Vagina (tissue), 2 donors: ENCODE data around the gene SLC2A6. TPM values are rescaled to one million over a fixed set of nuclear protein-coding genes. Genes with fewer than 3 reads are reported as not detected.

ENCODE experiments used
- DNase-seq, 2 donors: peaks; one replicate each; pipeline ENCODE4 v3.0.0-alpha.2; 2017; ENCODE audit errors: extremely low spot score in 2 of 2
- H3K27ac ChIP-seq: fragments of 200-600 bp; sonication (generic); one replicate; pipeline ENCODE4 v1.5.1; 2019
- H3K27me3 ChIP-seq: fragments of 200-600 bp; sonication (generic); one replicate; pipeline ENCODE4 v1.5.1; 2019
- H3K36me3 ChIP-seq, 2 donors: fragments of 200-600 bp; sonication (generic); one replicate each; pipeline ENCODE4 v1.5.1; 2017 to 2019
- H3K4me1 ChIP-seq: fragments of 200-600 bp; sonication (generic); one replicate; pipeline ENCODE4 v1.5.1; 2019
- H3K4me3 ChIP-seq, 2 donors: fragments of 200-600 bp; sonication (generic); 1 replicate in 1 of 2; 2 replicates in 1 of 2; pipeline ENCODE4 v1.5.1; 2016 to 2019
- H3K9me3 ChIP-seq: fragments of 200-600 bp; sonication (generic); one replicate; pipeline ENCODE4 v1.5.1; 2019
- POLR2A ChIP-seq, 2 donors: fragments of 450-650 bp; IDR thresholded peaks; one replicate each; pipeline ENCODE4 v1.6.1; 2017; ENCODE audit warnings: antibody characterized with exemption in 2 of 2, mild to moderate bottlenecking in 2 of 2, moderate library complexity in 2 of 2
- POLR2AphosphoS5 ChIP-seq, 2 donors: sonication (generic); formaldehyde crosslinking; IDR thresholded peaks; one replicate each; pipeline ENCODE4 v1.9.0; 2017; ENCODE audit warnings: antibody characterized with exemption in 2 of 2, mild to moderate bottlenecking in 2 of 2, low read depth in 1 of 2; ENCODE audit not compliant: insufficient read depth in 1 of 2
- intact Hi-C: fragments of 100-400 bp; cut with DNase I; formaldehyde crosslinking; loops from one replicate; pipeline ENCODE4 v1.15.1; 2023
- total RNA-seq: library from RNA; depleted of rRNA; stranded (reverse); fragments of >200 nt; gene quantifications from one replicate; pipeline ENCODE4 v1.2.3, GENCODE V29; 2016
- TF ChIP-seq, protein P1 (sequence below), 3 experiments: fragments of 450-650 bp in 2 of 3; fragments of 200-600 bp in 1 of 3; sonication (generic) in 1 of 3; IDR thresholded peaks; one replicate each; pipeline ENCODE4 v1.5.1; 2017 to 2019; ENCODE audit warnings: antibody characterized with exemption in 3 of 3, mild to moderate bottlenecking in 2 of 3, moderate library complexity in 2 of 3

SLC2A6 gene
- total RNA-seq, 1 donor from 2014 or later = 3.7 TPM

DNA sequence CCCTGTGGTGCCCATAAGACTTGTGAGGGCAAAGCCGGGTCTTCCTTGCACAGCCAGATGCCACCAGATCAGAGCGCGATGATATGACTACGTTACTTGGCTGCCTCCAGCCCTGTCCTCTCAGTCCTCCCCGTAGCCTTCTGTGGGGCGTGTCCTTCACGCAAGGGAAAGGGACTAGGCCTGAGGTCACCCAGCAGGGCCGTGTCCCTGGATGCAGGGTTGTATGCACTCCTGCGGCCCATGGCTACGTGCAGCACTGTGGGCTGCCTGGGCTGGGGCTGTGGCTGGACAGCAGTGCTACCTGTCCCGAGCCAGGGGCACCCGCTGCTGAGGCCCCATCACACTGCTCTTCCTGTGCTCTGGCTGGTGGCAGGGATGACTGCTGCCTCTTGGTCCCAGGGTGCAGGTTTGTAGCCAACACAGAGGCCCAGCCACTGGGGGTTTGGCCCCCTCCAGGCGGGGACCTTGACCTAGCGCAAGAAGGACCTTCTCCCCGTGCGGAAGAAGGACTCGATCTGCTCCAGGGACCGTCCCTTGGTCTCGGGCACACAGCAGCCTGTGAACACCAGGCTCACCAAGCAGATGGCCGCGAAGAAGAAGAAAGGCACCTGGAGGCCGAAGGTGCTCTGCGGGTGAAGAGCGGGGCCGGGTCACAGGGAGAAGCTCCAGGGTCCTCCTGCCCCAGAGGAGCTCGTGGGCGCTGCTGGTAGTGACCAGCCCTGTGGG, 7.2 kb downstream of the SLC2A6 start:
- peaks cover 0 to 8% of the 10 kb centered on the region in 2 donors for H3K36me3 ChIP-seq
- intact Hi-C loops = no loop called here
- H3K4me1 ChIP-seq = no peaks in the 10 kb centered on the region
- no peak overlapping the region for H3K4me3 ChIP-seq
- no peaks in the 10 kb centered on the region for H3K9me3 ChIP-seq
- H3K27me3 ChIP-seq = no peaks in the 10 kb centered on the region
- no peak for DNase-seq
- TF ChIP-seq, protein P1, sequence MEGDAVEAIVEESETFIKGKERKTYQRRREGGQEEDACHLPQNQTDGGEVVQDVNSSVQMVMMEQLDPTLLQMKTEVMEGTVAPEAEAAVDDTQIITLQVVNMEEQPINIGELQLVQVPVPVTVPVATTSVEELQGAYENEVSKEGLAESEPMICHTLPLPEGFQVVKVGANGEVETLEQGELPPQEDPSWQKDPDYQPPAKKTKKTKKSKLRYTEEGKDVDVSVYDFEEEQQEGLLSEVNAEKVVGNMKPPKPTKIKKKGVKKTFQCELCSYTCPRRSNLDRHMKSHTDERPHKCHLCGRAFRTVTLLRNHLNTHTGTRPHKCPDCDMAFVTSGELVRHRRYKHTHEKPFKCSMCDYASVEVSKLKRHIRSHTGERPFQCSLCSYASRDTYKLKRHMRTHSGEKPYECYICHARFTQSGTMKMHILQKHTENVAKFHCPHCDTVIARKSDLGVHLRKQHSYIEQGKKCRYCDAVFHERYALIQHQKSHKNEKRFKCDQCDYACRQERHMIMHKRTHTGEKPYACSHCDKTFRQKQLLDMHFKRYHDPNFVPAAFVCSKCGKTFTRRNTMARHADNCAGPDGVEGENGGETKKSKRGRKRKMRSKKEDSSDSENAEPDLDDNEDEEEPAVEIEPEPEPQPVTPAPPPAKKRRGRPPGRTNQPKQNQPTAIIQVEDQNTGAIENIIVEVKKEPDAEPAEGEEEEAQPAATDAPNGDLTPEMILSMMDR (IDR thresholded peaks at IDR 0.05) = no peak
- TF ChIP-seq POLR2A (IDR thresholded peaks at IDR 0.05) (no peak), POLR2AphosphoS5 (IDR thresholded peaks at IDR 0.05; ENCODE audit: insufficient read depth in 1 of 2, low read depth in 1 of 2) (no peak)
- H3K27ac ChIP-seq = no peak overlapping the region

DNA sequence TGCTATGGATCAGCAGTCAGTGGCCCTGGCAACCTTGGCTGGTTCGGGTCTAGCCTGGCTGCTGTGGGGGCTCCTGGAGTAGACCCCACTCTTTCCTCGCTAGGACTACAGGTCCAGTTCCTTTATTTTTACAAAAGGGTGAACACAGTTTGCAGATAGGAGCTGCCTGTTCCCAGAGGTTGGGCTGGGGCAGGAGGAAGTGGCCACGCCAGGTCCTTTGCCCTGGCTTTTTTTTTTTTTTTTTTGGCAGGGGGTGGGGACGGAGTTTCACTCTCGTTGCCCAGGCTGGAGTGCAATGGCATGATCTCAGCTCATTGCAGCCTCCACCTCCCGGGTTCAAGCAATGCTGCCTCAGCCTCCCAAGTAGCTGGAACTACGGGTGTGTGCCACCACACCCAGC, 7.9 kb downstream of the SLC2A6 start:
- Histone ChIP-seq H3K27ac (no peak overlapping the region), H3K9me3 (no peaks in the 10 kb centered on the region)
- intact Hi-C loops = no loop called here

DNA sequence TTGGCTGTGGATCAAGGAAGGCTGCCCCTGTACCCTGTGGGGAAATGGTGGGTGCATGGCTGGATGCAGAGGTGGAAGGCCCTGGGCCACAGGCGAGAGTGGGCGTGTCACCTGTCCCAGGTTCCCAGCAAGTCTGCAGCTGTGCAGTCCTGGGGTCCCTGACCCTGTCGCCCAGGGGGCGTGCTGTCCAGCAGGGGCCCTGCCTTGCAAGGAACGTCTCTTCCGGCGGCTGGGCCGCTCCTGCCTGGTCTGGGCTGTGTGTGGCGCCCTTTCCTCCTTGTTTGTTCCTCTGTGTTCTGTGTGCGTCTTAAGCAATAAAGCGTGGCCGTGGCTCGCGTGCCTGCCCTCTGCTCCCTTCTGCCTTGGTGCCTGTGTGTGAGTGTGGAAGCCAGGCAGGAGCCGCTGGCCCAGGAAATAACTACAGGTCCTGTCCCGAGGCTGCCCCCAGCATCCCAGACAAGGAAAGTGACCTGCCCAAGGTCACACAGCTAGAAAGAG, 8.4 kb downstream of the SLC2A6 start:
- no peak for TF ChIP-seq POLR2AphosphoS5 (IDR thresholded peaks at IDR 0.05; ENCODE audit: insufficient read depth in 1 of 2, low read depth in 1 of 2)
- TF ChIP-seq POLR2A (IDR thresholded peaks at IDR 0.05) = no peak
- DNase-seq = no peak
- Histone ChIP-seq H3K27ac (no peak overlapping the region), H3K9me3 (no peaks in the 10 kb centered on the region), H3K36me3 (peaks cover 0 to 8% of the 10 kb centered on the region in 2 donors), H3K4me1 (no peaks in the 10 kb centered on the region), H3K4me3 (no peak overlapping the region), H3K27me3 (no peaks in the 10 kb centered on the region)
- intact Hi-C loops = no loop called here

More for the DNA sequence above, 7.9 kb downstream of the SLC2A6 start:
- H3K36me3 ChIP-seq = peaks cover 0 to 8% of the 10 kb centered on the region in 2 donors
- no peaks in the 10 kb centered on the region for H3K4me1 ChIP-seq
- TF ChIP-seq POLR2AphosphoS5 (IDR thresholded peaks at IDR 0.05; ENCODE audit: insufficient read depth in 1 of 2, low read depth in 1 of 2) (no peak), POLR2A (IDR thresholded peaks at IDR 0.05) (no peak)
- TF ChIP-seq, protein P1 (IDR thresholded peaks at IDR 0.05) = no peak
- no peaks in the 10 kb centered on the region for H3K27me3 ChIP-seq
- DNase-seq = no peak
- H3K4me3 ChIP-seq = no peak overlapping the region

DNA sequence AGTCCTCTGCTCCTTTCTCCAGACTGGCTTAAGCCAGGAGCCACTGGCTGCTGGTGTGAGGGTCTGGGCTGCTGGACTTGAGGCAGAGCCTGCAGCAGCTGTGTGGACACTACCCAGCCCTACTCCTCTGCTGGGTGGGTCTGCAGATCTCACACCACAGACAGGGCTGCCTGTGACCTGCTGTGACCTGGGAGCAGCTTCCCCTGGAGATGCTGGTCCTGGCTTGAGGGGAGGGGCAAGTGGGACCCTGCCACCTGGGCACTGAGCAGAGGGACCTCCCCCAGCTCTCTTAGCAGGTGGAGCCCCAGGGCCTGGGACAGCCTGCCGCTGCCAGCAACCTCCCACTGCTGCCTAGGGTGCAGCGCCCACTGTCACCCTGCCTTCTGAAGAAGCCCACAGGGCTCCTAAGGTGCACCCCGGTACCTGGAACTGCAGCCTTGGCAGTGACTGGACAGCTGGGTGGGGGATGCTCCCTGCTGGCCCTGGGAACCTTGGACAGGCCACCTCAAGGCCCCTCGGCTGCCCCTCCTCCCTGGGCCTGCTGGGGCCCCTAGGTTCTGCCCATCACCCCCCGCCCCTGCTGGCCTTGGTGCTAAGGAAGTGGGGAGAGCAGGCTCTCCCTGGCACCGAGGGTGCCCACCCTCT, 10.0 kb downstream of the SLC2A6 start:
- intact Hi-C loops = no loop called here
- Histone ChIP-seq H3K9me3 (no peaks in the 10 kb centered on the region), H3K27me3 (no peaks in the 10 kb centered on the region), H3K36me3 (peaks cover 0 to 8% of the 10 kb centered on the region in 2 donors), H3K4me3 (no peak overlapping the region), H3K27ac (no peak overlapping the region), H3K4me1 (no peaks in the 10 kb centered on the region)
- DNase-seq = no peak
- TF ChIP-seq POLR2AphosphoS5 (IDR thresholded peaks at IDR 0.05; ENCODE audit: insufficient read depth in 1 of 2, low read depth in 1 of 2) = no peak
- TF ChIP-seq POLR2A (IDR thresholded peaks at IDR 0.05) = no peak
- TF ChIP-seq, protein P1 (IDR thresholded peaks at IDR 0.05) = no peak

DNA sequence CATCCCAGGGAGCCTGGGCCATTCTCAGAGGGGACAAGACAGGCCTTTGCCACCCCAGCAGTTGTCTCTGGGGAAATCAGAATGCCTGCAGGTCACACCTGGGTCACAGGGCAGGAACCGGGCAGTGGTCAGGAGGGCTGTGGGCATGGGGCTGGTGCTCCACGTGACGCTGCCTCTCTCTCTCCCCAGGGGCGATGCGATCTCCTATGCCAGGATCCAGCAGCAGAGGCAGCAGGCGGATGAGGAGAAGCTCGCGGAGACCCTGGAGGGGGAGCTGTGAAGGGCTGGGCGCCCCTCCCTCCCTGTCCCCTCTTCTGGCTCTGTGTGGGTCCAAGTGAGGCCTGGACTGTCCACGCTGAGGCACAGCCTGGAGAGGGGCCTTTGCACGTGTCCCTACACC, 10.5 kb downstream of the SLC2A6 start:
- Histone ChIP-seq H3K9me3 (no peaks in the 10 kb centered on the region), H3K36me3 (peaks cover 0 to 8% of the 10 kb centered on the region in 2 donors), H3K27ac (no peak overlapping the region), H3K4me1 (no peaks in the 10 kb centered on the region), H3K4me3 (no peak overlapping the region), H3K27me3 (no peaks in the 10 kb centered on the region)
- intact Hi-C loops = no loop called here
- DNase-seq = no peak
- TF ChIP-seq, protein P1 (IDR thresholded peaks at IDR 0.05) = no peak
- TF ChIP-seq POLR2A (IDR thresholded peaks at IDR 0.05) (no peak), POLR2AphosphoS5 (IDR thresholded peaks at IDR 0.05; ENCODE audit: insufficient read depth in 1 of 2, low read depth in 1 of 2) (no peak)
